K562 (cell line): ENCODE data around the gene ENSA. TPM values are rescaled to one million over a fixed set of nuclear protein-coding genes. Genes with fewer than 3 reads are reported as not detected.
A peak's percentile ranks its signal among the peaks of the same experiment; 100 is the strongest.

Experiments
- CREB1 ChIP-seq, 2 experiments: sonication (generic) in 1 of 2; formaldehyde crosslinking in 1 of 2; IDR thresholded peaks; 2 replicates each; pipeline versions ENCODE4 v1.6.1 to v1.8.0; 2012 to 2022; ENCODE audit warnings: inconsistent platforms in 1 of 2, mild to moderate bottlenecking in 1 of 2, missing genetic modification reagents in 1 of 2, moderate library complexity in 1 of 2
- EP400 ChIP-seq: fragments of 450-650 bp; IDR thresholded peaks from 2 replicates; pipeline ENCODE4 v1.6.1; 2017; ENCODE audit warnings: antibody characterized with exemption, mild to moderate bottlenecking, moderate library complexity
- GABPA ChIP-seq: fragments of 200-800 bp; sonication (Bioruptor generic); conservative IDR thresholded peaks from 2 replicates; pipeline ENCODE4 v1.6.1; 2016; ENCODE audit warnings: low read depth, missing genetic modification characterization, missing compliant biosample characterization
- ILK ChIP-seq: fragments of 450-650 bp; IDR thresholded peaks from 2 replicates; pipeline ENCODE4 v1.6.1; 2016; ENCODE audit warnings: missing genetic modification characterization, low read depth, mild to moderate bottlenecking, missing compliant biosample characterization, moderate library complexity, borderline replicate concordance
- PYGO2 ChIP-seq: fragments of 450-650 bp; IDR thresholded peaks from 2 replicates; pipeline ENCODE4 v1.6.1; 2016; ENCODE audit warnings: mild to moderate bottlenecking, missing genetic modification characterization, moderate library complexity, missing compliant biosample characterization
- SMC3 ChIP-seq: conservative IDR thresholded peaks from 2 replicates; pipeline ENCODE4 v1.6.1; 2011; ENCODE audit warnings: low read depth, low read length, improper control_type of control experiment; ENCODE audit not compliant: insufficient read depth
- TEAD1 ChIP-seq, 2 experiments: fragments of 450-650 bp in 1 of 2; sonication (generic) in 1 of 2; formaldehyde crosslinking; IDR thresholded peaks; 2 replicates each; pipeline versions ENCODE4 v1.4.0 to v1.8.0; 2020 to 2022; ENCODE audit warnings: mild to moderate bottlenecking in 2 of 2, missing genetic modification reagents in 1 of 2
- ZNF239 ChIP-seq: fragments of 250-450 bp; sonication (Bioruptor Pico); IDR thresholded peaks from 2 replicates; pipeline ENCODE4 v1.4.0; 2020; ENCODE audit warnings: mild to moderate bottlenecking
- polyA plus RNA-seq, 8 experiments: library from polyadenylated mRNA; depleted of rRNA in 4 of 8; stranded (reverse) in 5 of 8; unstranded in 3 of 8; fragments of >200 nt; fragmentation: Nextera tagmentation in 2 of 8; fragmentation: Illumina TruSeq in 1 of 8; extraction: Ambion mirVana in 2 of 8; extraction: Trizol in 1 of 8; gene quantifications; 2 replicates each; pipeline versions ENCODE4 v1.2.1 to v1.2.3, GENCODE V29; 2011 to 2014; ENCODE audit warnings: inconsistent platforms in 1 of 8, missing spikeins in 1 of 8
- total RNA-seq, 7 experiments: library from RNA; depleted of rRNA in 6 of 7; stranded (reverse); fragments of >200 nt in 6 of 7; fragmentation: Illumina TruSeq in 2 of 7; extraction: Trizol in 2 of 7; gene quantifications; 2 replicates each; pipeline versions ENCODE4 v1.2.1 to v1.2.3, GENCODE V29; 2011 to 2021; ENCODE audit warnings: low replicate concordance in 1 of 7
- TF ChIP-seq, protein P1 (sequence below): fragments of 250-450 bp; sonication (Bioruptor Pico); IDR thresholded peaks from 2 replicates; pipeline ENCODE4 v1.9.0; 2021; ENCODE audit warnings: mild to moderate bottlenecking, inconsistent platforms
- TF ChIP-seq, protein P2 (sequence below), 2 experiments: fragments of 450-650 bp; IDR thresholded peaks; 2 replicates each; pipeline ENCODE4 v1.6.1; 2018; ENCODE audit warnings: mild to moderate bottlenecking in 2 of 2, low read depth in 1 of 2; ENCODE audit not compliant: partially characterized antibody in 2 of 2
- TF ChIP-seq, protein P3 (sequence below): fragments of 450-650 bp; formaldehyde crosslinking; IDR thresholded peaks from 2 replicates; pipeline ENCODE4 v1.4.0; 2020; ENCODE audit warnings: mild to moderate bottlenecking, moderate library complexity
- TF ChIP-seq, protein P4 (sequence below): sonication (generic); IDR thresholded peaks from 2 replicates; pipeline ENCODE4 v1.6.1; 2016
- TF ChIP-seq, protein P5 (sequence below): fragments of 450-650 bp; conservative IDR thresholded peaks from 2 replicates; pipeline ENCODE4 v1.6.1; 2016; ENCODE audit warnings: missing genetic modification characterization, low read depth, mild to moderate bottlenecking, control low read depth, missing compliant biosample characterization

The ENSA gene
- total and polyA plus RNA-seq, 9 of the 15 experiments (the other 6 are each of a cell fraction or from before 2014, with no cell fraction given) = 68.1 to 605 (median 188) TPM

DNA sequence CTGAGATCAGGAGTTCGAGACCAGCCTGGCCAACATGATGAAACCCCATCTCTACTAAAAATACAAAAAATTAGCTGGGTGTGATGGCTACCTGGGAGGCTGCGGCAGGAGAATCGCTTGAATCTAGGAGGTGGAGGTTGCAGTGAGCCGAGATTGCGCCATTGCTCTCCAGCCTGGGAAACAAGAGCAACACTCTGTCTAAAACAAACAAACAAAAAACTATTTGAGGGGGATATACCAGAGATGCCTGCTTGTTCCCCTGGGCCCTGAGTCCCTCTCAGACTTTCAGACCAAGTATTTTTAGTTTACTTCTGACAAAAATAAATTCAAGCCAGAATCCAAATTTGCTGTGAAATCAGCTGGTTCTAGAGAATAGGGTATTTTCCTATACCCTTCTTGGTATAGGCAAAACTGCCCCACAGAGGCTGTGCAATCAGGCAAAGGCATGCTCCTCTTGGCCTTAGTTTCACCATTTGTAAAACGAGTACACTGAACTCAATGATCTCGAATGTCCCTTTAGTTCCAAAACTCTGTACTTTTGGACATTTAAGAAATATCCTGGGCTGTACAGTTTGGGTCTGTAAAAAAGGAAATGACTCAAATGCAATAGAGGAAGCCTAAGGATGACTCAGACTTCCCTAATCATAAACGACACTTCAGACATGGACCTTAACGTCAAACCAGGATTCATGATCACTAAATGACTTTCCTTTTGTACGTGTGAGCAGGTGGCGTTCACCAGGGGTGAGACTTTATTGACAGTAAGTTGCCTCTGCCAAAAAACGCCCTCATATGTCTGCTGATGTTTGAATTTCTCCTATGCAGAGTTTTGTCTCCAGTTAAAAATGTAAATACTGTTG, 16.1 kb downstream of the ENSA start (continued):
- TF ChIP-seq, protein P1, sequence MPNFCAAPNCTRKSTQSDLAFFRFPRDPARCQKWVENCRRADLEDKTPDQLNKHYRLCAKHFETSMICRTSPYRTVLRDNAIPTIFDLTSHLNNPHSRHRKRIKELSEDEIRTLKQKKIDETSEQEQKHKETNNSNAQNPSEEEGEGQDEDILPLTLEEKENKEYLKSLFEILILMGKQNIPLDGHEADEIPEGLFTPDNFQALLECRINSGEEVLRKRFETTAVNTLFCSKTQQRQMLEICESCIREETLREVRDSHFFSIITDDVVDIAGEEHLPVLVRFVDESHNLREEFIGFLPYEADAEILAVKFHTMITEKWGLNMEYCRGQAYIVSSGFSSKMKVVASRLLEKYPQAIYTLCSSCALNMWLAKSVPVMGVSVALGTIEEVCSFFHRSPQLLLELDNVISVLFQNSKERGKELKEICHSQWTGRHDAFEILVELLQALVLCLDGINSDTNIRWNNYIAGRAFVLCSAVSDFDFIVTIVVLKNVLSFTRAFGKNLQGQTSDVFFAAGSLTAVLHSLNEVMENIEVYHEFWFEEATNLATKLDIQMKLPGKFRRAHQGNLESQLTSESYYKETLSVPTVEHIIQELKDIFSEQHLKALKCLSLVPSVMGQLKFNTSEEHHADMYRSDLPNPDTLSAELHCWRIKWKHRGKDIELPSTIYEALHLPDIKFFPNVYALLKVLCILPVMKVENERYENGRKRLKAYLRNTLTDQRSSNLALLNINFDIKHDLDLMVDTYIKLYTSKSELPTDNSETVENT (CRISPR knock-in tag) = no peak
- TF ChIP-seq CREB1 (IDR thresholded peaks at IDR 0.05) (no peak), CREB1 (CRISPR knock-in tag; IDR thresholded peaks at IDR 0.05) (no peak), EP400 (peak; percentile 73), PYGO2 (tag) (no peak), ZNF239 (CRISPR knock-in tag) (peak; percentile 58; the same call in 1 of the 2 replicates), ILK (tag) (no peak), TEAD1 (CRISPR knock-in tag; IDR thresholded peaks at IDR 0.05) (peak in 1 of 2 experiments; percentile 26; a peak in 1 of 4 replicates), SMC3 (no peak), GABPA (tag) (peak; percentile 71)
- TF ChIP-seq, protein P2, sequence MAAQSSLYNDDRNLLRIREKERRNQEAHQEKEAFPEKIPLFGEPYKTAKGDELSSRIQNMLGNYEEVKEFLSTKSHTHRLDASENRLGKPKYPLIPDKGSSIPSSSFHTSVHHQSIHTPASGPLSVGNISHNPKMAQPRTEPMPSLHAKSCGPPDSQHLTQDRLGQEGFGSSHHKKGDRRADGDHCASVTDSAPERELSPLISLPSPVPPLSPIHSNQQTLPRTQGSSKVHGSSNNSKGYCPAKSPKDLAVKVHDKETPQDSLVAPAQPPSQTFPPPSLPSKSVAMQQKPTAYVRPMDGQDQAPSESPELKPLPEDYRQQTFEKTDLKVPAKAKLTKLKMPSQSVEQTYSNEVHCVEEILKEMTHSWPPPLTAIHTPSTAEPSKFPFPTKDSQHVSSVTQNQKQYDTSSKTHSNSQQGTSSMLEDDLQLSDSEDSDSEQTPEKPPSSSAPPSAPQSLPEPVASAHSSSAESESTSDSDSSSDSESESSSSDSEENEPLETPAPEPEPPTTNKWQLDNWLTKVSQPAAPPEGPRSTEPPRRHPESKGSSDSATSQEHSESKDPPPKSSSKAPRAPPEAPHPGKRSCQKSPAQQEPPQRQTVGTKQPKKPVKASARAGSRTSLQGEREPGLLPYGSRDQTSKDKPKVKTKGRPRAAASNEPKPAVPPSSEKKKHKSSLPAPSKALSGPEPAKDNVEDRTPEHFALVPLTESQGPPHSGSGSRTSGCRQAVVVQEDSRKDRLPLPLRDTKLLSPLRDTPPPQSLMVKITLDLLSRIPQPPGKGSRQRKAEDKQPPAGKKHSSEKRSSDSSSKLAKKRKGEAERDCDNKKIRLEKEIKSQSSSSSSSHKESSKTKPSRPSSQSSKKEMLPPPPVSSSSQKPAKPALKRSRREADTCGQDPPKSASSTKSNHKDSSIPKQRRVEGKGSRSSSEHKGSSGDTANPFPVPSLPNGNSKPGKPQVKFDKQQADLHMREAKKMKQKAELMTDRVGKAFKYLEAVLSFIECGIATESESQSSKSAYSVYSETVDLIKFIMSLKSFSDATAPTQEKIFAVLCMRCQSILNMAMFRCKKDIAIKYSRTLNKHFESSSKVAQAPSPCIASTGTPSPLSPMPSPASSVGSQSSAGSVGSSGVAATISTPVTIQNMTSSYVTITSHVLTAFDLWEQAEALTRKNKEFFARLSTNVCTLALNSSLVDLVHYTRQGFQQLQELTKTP (IDR thresholded peaks at IDR 0.05; ENCODE audit: low read depth in 1 of 2, partially characterized antibody in 2 of 2) = peak in 1 of 2 experiments; percentile 81
- TF ChIP-seq, protein P3, sequence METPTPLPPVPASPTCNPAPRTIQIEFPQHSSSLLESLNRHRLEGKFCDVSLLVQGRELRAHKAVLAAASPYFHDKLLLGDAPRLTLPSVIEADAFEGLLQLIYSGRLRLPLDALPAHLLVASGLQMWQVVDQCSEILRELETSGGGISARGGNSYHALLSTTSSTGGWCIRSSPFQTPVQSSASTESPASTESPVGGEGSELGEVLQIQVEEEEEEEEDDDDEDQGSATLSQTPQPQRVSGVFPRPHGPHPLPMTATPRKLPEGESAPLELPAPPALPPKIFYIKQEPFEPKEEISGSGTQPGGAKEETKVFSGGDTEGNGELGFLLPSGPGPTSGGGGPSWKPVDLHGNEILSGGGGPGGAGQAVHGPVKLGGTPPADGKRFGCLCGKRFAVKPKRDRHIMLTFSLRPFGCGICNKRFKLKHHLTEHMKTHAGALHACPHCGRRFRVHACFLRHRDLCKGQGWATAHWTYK = 0 out of 2 replicates have a peak, but pooled peaks have one; percentile 43
- TF ChIP-seq, protein P4, sequence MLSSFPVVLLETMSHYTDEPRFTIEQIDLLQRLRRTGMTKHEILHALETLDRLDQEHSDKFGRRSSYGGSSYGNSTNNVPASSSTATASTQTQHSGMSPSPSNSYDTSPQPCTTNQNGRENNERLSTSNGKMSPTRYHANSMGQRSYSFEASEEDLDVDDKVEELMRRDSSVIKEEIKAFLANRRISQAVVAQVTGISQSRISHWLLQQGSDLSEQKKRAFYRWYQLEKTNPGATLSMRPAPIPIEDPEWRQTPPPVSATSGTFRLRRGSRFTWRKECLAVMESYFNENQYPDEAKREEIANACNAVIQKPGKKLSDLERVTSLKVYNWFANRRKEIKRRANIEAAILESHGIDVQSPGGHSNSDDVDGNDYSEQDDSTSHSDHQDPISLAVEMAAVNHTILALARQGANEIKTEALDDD = peak; percentile 81
- TF ChIP-seq, protein P5, sequence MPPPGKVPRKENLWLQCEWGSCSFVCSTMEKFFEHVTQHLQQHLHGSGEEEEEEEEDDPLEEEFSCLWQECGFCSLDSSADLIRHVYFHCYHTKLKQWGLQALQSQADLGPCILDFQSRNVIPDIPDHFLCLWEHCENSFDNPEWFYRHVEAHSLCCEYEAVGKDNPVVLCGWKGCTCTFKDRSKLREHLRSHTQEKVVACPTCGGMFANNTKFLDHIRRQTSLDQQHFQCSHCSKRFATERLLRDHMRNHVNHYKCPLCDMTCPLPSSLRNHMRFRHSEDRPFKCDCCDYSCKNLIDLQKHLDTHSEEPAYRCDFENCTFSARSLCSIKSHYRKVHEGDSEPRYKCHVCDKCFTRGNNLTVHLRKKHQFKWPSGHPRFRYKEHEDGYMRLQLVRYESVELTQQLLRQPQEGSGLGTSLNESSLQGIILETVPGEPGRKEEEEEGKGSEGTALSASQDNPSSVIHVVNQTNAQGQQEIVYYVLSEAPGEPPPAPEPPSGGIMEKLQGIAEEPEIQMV = no peak; the same call in 1 of the 2 replicates
